ENCODE measurements around the gene GAB3.

DNA sequence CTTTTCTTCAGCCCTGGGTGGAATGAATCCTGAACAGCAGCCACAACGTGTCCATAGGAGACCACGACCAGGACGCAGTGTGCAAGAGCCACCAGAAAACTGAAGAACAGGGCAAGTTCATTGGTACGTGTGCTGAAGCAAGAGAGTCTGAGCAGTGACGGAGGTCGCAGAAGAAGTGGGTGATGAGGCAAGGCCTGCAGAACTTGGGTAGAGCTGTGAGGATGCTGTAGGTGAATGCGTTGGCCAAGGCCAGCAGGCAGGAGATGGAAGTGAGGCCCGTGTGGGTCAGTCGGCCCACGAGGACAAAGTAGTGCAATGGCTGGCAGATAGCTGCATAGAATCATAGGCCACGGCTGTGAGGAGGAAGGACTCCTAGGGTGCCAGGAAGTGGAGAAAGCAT is 91.9 kb downstream of the GAB3 start:
- TF ChIP-seq EZH2 (IDR thresholded peaks at IDR 0.05; ENCODE audit: low read length) (no peak), CTCF (optimal IDR thresholded peaks at IDR 0.05 in 1 of 3, IDR thresholded peaks at IDR 0.05 in 1 of 3, conservative IDR thresholded peaks at IDR 0.05 in 1 of 3; ENCODE audit: extremely low read depth in 1 of 3, insufficient read depth in 2 of 3, low read length in 3 of 3) (no peak)

Measured in keratinocyte (primary cell).